Dermis blood vessel endothelial cell (primary cell): ENCODE results near the gene DENND1A. TPM values are rescaled to one million over a fixed set of nuclear protein-coding genes. Genes with fewer than 3 reads are reported as not detected.
"Not testable (repeated sequence)": the region's sequence is repeated elsewhere in the genome, so short reads cannot be mapped to it uniquely, and the experiment has no call there.

Source experiments
- DNase-seq: peaks from one replicate; pipeline ENCODE4 v3.0.0; 2010
- total RNA-seq: library from RNA; depleted of rRNA; stranded (reverse); fragments of >200 nt; gene quantifications from 2 replicates; pipeline ENCODE4 v1.2.3, GENCODE V29; 2014

The DENND1A gene
- total RNA-seq, 1 donor from 2014 or later = 9.5 TPM

DNA sequence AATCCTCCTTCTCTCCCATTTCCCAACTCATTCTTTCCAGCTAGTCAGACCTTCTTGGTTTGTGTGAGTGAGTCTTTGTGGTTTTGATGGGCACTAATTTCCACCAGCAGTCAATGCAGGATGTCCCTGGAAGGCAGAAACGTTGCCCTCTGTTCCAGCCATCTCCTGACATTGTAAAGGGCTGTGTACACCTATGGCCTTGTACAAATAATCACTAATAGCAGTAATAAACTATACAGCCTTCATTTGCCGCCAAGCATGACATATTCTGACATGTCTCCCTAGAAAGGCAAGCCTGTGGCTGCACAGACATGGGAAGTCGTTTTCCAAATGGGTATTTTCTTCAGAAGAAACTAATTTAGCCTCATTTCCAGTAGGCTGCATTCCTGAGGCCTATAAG lies 18.4 kb upstream of the DENND1A start:
- DNase-seq = no peak

DNA sequence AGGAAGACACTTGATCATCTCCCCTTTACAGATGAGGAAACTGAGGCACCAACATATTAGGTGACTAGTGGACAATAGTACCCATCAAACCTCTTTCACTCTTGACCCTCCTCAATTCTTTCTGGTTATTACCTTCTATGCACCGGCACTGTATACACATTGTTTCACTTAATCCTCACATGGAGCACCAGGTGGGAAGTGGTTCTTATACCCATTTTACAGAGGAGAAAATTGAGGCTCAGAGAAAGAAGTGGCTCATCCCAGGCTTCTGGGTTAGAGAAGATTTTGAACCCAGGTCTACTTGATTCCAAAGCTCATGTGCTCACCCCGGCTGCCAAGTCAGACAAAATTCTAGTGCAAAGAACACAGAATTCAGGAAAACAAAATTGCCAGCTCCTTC lies 17.4 kb upstream of the DENND1A start:
- no peak for DNase-seq

DNA sequence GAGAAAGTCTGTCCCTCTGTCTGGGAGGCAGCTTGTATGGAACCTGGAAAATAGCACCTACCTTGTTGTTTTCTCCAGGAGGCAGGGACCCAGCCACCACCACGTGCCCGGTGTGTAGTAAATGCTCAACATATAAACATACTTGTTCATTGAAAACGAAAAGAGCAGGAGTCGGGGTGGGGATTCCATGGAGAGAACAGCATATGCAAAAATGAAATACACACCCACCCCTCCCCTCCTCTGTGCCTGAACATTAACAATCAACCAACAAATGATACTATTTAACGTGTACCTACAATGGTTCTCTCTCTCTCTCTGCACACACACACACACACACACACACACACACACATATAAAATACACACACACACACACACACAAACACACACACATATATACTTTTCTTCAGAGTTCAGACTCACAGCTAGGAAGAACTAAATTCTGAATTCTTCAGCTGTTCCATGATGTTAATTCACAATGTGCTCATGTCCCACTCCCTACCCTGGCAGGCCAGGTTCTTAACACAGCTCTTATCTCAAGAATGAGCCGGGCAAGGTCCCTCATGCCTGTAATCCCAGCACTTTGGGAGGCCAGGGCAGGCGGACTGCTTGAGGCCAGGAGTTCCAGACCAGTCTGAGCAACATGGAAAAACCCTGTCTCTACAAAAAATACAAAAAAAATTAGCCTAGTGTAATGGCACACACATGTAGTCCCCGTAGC lies 16.3 kb upstream of the DENND1A start:
- DNase-seq = no peak

DNA sequence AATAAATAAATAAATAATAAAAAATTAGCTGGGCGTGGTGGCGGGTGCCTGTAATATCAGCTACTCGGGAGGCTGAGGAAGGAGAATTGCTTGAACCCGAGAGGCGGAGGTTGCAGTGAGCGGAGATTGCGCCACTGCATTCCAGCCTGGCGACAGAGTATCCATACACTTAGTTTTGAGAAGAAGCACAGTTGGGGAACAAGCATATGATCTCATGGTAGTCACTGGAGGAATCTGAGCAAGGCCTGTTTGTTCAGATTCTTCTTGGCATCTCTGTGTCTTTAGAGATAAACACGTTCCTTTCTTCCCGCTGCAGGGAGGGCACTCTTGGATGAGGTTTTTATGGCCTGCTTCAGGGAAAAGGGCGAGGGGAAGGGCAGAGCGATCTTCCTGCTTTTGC lies 15.6 kb upstream of the DENND1A start:
- no peak for DNase-seq

DNA sequence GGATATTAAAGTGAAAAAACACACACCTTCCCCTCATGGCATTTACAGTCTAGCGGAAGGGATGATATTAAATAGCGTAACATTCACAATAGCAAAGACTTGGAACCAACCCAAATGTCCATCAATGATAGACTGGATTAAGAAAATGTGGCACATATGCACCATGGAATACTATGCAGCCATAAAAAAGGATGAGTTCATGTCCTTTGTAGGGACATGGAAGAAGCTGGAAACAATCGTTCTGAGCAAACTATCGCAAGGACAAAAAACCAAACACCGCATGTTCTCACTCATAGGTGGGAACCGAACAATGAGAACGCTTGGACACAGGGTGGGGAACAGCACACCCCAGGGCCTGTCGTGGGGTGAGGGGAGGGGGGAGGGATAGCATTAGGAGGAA lies 14.5 kb upstream of the DENND1A start:
- not testable (repeated sequence) for DNase-seq

DNA sequence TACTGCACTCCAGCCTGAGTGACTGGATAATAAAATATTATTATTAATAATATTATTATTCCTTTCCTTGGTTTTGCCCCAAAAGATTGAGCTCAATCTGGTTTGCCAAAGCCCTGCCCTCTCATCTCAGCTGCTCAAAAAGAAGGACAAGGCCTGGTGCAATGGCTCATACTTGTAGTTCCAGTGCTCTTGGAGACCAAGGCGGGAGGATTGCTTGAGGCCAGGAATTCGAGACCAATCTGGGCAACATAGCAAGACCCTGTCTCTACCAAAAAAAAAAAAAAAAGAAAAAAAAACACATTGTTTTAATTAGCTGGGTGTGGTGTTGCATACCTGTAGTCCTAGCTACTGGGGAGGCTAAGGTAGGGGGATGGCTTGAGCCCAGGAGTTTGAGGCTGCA lies 13.7 kb upstream of the DENND1A start:
- no peak for DNase-seq

DNA sequence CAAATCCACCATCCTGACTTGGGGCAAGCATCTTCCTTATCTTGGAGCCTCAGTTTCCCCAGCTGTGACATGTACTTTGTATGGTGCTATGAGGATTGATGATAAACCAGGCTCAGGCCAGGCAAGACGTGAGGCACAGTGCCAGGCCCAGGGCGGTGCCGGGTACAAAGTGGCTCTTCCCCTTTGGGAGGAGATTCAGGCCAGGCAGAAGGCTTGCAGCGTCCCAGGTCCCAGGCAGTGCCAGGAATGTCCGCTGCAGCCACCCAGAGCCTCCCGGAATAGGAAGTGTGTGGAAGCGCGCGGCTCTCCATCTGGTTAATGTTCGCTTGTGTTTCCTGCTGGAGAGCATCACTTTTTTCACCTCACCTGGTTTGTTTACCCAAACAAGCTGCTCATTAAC lies 12.6 kb upstream of the DENND1A start:
- no peak for DNase-seq

DNA sequence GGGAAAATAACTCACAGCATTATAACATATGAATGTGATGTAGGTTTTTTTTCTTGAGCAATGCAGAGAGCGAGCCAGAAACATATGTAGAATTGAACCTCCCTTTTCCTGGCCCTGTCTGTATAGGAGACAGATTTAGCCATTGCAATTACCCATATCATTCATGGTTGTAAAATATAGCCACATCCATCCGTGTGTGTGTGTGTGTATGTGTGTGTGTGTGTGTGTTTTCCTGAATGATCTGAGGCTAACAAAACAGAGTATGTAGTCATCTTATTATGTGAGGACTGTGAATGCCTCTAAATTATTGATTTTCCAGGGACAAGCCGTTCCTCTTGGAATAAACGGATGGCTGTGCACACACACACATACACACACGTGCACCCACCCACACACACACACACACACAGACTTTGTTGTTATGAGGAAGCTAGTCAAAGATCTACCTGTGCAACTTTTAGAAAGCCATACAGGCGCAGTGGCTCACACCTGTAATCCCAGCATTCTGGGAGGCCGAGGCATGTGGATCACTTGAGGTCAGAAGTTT lies 11.7 kb upstream of the DENND1A start:
- no peak for DNase-seq

DNA sequence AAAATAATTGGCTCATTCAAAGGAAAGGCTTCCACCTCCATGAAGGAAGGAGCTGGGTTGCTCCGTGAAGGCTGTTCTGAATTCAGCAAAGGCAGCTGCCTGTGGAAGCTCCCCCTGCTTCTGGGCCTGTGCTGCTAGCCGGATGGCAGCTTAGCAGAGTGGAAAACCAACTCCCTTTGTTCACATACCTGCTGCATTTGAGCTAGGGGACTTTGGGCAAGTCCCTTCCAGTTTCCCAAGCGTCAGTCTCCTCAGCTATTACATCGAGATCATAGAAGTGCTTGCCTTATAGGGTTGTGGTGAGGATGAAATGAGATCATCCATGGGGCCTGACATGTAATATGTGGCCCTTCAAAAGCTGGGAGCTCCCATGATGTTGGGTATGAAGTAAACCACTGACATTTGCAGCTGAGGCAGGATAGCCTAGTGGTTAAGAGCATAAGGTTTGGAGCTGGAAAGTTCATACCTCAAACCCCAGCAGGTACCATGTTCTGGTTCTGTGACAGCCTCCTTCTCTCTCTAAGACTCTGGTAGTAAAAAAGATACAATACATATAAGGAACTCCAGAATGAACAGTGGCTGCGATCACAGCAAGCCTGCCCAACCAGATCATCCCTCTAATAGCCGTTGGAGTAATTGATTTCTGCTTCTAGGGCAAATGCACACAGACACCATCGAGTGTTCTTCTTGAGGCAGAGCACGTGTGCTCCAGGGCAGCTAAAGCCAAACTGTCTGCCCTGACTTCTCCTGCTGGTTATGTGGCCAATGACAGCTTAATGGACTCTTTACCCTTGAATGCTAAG lies 11.0 kb upstream of the DENND1A start:
- DNase-seq = no peak

DNA sequence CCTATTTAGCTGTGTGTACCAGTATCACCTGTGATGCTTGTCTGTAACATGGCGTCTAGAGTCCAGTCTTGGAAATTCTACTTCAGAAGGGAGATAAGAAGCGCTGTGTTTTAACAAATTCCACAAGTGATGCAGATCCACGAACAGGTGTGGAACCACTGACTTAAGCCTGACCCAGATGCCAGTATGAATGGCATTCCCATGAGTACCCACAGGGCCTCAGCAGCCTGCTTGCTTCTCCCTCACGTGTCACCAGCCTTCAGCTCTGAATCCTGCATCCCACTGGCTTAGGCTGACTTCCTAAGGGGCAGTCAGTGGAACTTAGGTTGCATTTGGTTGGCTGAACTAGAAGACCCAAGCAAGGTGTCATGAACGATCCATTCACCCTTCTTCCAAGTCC lies 8.5 kb upstream of the DENND1A start:
- no peak for DNase-seq

DNA sequence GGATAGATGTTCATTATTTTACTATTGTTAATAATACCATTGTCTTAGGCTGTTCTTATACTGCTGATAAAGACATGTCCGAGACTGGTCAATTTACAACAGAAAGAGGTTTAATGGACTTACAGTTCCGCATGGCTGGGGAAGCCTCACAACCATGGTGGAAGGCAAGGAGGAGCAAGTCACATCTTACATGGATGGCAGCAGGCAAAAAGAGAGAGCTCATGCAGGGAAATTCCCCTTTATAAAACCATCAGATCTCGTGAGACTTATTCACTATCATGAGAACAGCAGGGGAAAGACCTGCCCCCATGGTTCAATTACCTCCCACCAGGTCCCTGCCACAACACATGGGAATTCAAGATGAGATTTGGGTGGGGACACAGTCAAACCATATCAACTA lies 6.6 kb upstream of the DENND1A start:
- DNase-seq = not testable (repeated sequence)

DNA sequence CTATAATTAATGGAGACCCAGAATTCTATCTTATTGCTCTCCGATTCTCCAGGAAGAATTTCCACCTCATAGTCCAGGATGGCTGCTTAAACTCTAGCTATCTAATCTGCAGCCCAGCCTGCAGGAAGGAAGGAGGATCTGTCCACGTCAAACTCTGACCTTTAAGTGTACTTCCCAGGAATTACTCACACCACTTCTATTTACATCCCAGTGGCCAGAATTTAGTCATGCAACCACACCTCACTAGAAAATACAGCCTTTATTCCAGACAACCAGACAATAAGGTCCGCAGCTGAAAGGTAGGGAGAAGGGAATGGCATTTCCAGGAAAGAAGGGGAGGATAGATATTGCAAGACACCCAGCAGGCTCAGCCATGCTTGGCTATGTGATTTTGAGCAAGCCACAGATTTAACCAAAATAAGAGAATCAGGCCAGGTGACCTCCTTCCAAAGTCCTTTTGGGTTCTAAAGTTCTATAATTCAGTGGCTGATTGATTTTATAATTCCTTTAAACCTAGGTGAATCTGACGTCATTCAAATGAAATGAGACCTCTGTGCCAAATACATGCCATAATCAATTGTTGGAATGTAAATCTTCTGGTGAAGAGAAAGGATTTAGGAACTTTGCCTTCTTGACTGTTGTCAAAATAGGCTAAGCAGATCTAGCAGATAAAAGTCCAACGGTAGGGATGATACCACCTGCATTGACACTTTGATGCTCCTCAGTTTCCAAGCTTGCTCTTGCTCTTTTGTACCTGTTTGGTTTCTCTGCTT lies 3.7 kb upstream of the DENND1A start:
- DNase-seq = peak; percentile 49

DNA sequence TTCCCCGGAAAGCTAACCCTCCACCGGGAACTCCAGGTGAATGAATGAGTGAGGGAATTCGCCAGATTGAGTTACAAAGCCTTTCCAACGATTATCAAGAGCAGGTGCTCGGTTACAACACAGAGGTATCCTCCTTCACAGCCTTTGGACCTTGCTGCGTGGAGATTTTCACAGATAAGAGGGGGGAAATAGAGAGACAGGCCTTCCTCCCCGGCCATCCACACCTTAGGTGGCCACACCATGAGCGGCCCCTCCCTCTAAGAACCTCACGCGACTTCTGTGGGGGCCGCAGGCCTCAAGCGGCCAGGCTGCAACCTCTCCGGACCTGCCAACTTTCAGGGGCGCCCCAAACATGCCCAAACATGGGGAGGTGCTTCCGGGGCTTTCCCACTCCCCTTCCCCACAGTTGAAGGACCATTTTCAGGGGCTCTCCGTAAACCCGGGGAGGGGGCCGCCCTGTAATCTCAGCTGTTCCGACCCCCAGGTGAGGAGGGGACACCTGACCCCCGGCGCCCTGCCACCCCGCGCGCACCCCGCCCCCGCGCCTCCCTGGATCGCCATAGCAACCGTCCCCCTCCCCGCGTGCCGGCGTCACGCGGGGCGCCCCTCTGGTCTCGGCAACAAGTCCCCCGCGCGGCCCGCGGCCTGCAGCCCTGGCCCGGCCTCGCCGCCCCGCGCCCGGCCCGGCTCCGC lies 603 bp downstream of the DENND1A start:
- DNase-seq = peak; percentile 17

DNA sequence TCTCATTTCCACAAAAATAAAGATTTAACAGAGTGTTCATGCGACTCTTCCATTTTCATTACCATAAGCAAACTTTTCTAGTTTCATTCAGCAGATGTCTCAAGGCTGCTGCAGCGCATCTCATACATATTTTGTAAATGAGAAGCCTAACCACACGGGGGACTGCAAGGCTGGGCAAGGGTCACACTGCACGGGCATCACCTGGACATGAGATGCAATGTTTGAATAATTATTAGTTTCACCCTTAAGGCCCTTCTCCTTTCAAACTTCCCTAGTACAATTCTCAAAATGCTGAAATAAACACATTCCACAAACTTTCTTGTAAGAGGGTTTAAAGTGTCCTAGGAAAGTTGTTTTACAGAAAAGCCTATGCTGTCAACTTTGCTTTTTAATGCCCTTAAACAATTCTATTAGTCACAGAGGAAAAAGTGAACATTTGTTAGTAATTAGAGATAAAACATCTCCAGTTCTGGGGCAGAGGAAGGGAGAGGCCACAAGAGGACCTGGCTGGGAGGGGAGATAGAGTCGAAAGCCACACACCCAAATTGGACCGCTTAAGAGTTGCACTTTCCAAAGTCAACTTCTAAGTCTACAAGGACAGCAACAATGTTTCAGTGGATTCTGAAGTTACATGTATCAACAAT lies 1.3 kb downstream of the DENND1A start:
- peak; percentile 20 for DNase-seq

DNA sequence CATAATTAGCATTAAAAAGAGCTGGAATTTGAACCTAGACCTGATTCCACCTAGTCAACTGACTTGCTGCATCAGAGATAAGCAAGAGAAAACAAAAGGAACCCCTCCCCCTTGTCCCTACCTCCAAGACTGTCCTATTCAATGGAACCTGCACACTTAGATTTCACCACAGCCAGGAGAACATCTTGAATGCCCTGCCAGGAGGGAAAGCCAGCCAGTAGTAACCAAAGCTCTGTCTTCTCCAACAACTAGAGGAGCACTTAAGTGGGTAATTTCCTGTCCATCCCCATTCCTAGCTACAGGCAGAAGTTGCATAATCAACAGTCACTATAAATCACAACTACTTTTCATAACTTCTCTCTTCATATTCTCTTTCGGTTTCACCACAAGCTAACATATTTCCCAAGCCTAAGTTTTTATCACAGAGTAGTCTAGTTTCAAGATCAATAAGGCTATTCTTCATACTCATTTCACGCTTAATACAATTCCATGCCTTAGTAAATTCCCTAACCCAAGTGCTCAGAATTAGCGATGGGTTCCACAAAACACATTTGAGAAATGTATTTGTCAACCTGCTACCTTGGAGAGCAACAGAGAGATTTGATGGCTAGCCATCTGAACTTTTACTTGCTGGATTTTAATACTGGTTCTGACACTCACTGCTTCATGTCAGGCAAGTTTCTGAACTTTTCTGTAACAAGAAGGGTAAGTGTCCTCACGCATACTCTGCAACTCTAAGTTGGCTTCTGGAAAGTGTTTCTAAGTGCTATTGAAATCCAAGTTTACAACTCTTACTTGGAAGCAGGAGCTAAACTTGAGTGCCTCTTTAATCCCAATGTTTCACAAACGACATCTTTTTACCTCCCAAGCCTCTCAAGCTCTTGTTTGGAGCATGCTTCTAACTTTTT lies 2.0 kb downstream of the DENND1A start:
- DNase-seq = peak; percentile 14

DNA sequence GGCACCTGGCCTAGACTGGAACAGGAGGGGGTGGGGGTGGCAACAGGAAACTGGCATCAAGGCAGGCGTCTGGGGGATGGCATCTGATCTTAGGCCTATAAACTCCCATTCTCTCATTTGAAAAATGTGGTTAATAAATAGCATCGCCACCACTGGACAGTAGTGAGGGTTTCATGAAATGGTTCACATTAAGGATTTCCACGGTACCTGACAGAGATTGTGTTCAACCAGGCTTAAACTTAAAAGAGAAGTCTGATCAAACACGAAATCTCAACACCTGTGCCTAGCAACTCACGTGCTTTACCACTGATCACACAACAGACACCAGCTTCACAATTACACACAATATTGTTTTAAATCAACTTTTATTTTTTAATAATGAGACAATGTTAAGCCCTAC lies 3.0 kb downstream of the DENND1A start:
- DNase-seq = no peak

DNA sequence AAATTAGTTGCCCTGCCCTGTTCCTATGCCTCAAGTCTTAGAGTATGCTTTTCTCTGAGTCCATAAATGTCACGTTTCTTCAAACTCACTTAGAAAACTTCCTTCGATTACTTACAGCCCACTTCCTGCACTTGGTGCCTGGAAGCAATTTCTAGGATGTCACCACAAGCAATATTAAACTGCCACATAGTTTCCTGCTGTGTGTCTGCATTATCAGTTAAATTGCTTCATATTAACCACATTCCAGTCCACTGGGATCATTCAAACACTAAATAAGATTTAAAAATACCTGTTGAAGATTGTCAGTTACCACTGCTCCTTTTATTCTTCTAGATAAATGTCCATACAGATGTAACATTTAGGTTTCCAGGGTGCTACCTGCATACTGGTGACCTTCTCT lies 4.1 kb downstream of the DENND1A start:
- no peak for DNase-seq

DNA sequence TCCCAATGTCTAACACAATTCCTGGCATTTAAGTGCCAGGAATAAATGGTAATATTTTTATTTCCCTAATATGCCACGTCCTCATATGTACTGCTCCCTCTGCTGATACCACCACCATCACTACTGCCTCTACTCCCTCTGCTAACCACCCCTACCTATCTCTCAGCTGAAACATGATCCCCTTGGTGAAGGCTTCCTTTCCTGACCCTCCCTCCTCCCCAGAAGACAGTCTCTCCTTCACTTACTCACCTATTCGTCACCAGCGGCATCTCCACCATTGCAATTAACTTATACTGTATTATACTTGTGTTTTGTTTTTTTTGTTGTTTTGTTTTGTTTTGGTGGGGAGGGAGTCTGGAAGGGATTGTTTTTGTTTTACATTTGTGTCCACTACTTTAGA lies 4.8 kb downstream of the DENND1A start:
- DNase-seq = no peak

DNA sequence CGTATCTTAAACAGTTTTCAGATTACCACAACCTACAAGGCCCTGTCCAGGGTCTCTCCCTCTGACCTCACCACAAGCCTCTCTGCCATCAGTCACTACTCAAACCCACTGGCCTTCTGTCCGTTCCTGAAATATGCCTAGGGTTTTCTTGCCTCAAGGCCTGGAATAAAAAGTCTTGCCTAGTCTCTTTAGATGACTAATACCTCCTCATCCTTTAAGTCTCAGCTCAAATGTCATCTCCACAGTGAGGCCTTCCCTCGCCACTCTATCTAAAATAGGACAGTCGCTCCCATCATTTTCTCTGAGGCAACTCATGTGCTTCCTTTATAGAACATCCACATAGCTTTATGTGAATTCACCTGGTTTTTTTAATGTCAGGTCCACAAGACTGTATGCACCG lies 5.2 kb downstream of the DENND1A start:
- DNase-seq = no peak

DNA sequence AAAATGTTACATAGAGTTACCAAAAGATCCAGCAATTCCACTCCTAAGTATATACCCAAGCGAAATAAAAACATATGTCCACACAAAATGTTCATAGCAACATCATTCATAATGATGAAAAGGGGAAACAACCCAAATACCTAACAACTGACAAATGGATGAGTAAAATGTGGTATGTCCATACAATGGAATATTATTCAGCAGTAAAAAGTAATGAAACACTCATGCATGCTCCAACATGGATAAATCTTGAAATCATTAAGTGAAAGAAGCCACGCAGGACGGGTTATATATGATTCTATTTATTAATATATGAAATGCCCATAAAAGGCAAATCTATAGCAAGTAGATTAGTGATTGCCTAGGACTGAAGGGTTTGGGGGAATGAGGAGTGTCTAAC lies 6.0 kb downstream of the DENND1A start:
- no peak for DNase-seq

DNA sequence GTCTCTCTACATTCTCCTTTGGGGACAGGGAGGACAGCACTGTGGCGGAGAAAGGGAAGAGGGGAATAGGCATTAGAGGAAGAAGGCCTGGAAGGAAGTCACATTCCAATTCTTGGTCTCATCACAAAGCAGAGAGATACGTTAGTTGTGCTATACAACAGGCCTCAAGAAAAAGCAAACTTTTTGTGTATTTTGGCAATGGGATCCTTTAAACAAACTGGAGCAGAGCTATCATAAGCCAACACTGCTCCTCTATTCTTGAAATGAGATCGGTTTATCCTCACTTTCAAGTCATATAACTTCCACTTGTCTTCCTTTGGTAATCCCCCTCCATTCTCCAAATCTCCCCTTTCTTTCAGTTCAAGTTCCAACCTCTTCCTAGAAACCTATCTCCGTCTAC lies 6.5 kb downstream of the DENND1A start:
- no peak for DNase-seq
